RWPE1 (cell line): ENCODE results near the gene LELP1.
"Not testable (repeated sequence)": the region's sequence is repeated elsewhere in the genome, so short reads cannot be mapped to it uniquely, and the experiment has no call there.

Experiments used
- CTCF ChIA-PET: fragments of 350-600 bp; sonication (Branson Sonifier 250); formaldehyde crosslinking; extraction: SDS; loops from one replicate; lab custom pipeline; 2021; lab: Yijun Ruan, JAX
- POLR2A ChIA-PET: fragments of 400-600 bp; formaldehyde crosslinking; extraction: SDS; loops from one replicate; lab custom pipeline; 2020; ENCODE audit warnings: antibody characterized with exemption; ENCODE audit not compliant: low non-redundant PET; lab: Yijun Ruan, JAX
- DNase-seq: peaks from one replicate; pipeline ENCODE4 v3.0.0; 2012; ENCODE audit warnings: low spot score
- H3K27ac ChIP-seq: fragments of 450-650 bp; 2 replicates; pipeline ENCODE4 v1.5.1; 2017
- CTCF ChIP-seq: fragments of 450-650 bp; conservative IDR thresholded peaks from 2 replicates; pipeline ENCODE4 v1.5.1; 2017; ENCODE audit warnings: low read depth, mild to moderate bottlenecking

LELP1 gene

GRCh38 chr1:153203130-153203529, at the start of gene LELP1:
Gene LELP1, plus strand, starts transcription at chr1:153203430. Its CDS starts 1,278 bp downstream, at chr1:153204708.
- no peak within 1 kb of the TSS for H3K27ac ChIP-seq
- ChIA-PET CTCF (no interaction called here), POLR2A (no interaction called here)
- no peak for DNase-seq
- TF ChIP-seq CTCF = no peak

- no peak for DNase-seq
- POLR2A ChIA-PET = no interaction called here
- CTCF ChIA-PET = no interaction called here
- TF ChIP-seq CTCF = no peak
- H3K27ac ChIP-seq = no peak overlapping the region
These were observed 47.7 kb upstream of the LELP1 start for GRCh38 chr1:153155541-153155940.

GRCh38 chr1:153168686-153169085, 34.5 kb upstream of the LELP1 start:
- ChIA-PET CTCF (interaction anchor here (0.9 kb wide), 1 partner anchor 24 kb away, joined by 3 read pairs; no protein-coding TSS in a partner anchor), POLR2A (no interaction called here)
- no peak overlapping the region for H3K27ac ChIP-seq
- no peak for DNase-seq
- no peak for TF ChIP-seq CTCF

GRCh38 chr1:153174624-153175023, 28.6 kb upstream of the LELP1 start:
- H3K27ac ChIP-seq = peak overlapping the region; percentile 73
- TF ChIP-seq CTCF = no peak
- ChIA-PET CTCF (interaction anchor here (1.1 kb wide), 1 partner anchor 14 kb away, joined by 4 read pairs; no protein-coding TSS in a partner anchor), POLR2A (no interaction called here)
- DNase-seq = peak; percentile 78

GRCh38 chr1:153178922-153179321, 24.3 kb upstream of the LELP1 start:
- POLR2A ChIA-PET = no interaction called here
- no peak for TF ChIP-seq CTCF
- CTCF ChIA-PET = no interaction called here
- no peak overlapping the region for H3K27ac ChIP-seq
- no peak for DNase-seq

- no peak overlapping the region for H3K27ac ChIP-seq
- no peak for DNase-seq
- CTCF ChIA-PET = no interaction called here
- POLR2A ChIA-PET = no interaction called here
- TF ChIP-seq CTCF = no peak
These were observed 22.7 kb upstream of the LELP1 start for GRCh38 chr1:153180556-153180955.

- H3K27ac ChIP-seq, POLR2A ChIA-PET, DNase-seq: not testable (repeated sequence)
- CTCF ChIA-PET = interaction anchor here (0.7 to 0.9 kb wide), 2 partner anchors 13 to 319 kb away, joined by 3 to 4 read pairs; no protein-coding TSS in a partner anchor
These were observed 14.9 kb upstream of the LELP1 start for GRCh38 chr1:153188301-153188700.
